Neuronal stem cell (in vitro differentiated cells): ENCODE results near the gene HELZ.

Experiments
- DNase-seq: peaks from one replicate; pipeline ENCODE4 v3.0.0-alpha.2; 2013; ENCODE audit warnings: low spot score
- H2AFZ ChIP-seq: one replicate; pipeline ENCODE4 v1.6.1; 2013; ENCODE audit warnings: mild to moderate bottlenecking, low read length, inconsistent platforms
- H2AK5ac ChIP-seq: 2 replicates; pipeline ENCODE4 v1.6.1; 2013; ENCODE audit warnings: low read depth, mild to moderate bottlenecking, inconsistent platforms, low read length, moderate library complexity, mixed read lengths
- H2BK120ac ChIP-seq: 2 replicates; pipeline ENCODE4 v1.6.1; 2013; ENCODE audit warnings: low read depth, mild to moderate bottlenecking, inconsistent platforms, low read length, moderate library complexity, mixed read lengths
- H2BK12ac ChIP-seq: one replicate; pipeline ENCODE4 v1.6.1; 2013; ENCODE audit warnings: low read length, inconsistent platforms
- H2BK15ac ChIP-seq: 2 replicates; pipeline ENCODE4 v1.6.1; 2013; ENCODE audit warnings: mild to moderate bottlenecking, low read length, inconsistent platforms, mixed read lengths
- H2BK5ac ChIP-seq: one replicate; pipeline ENCODE4 v1.6.1; 2013; ENCODE audit warnings: inconsistent platforms, mild to moderate bottlenecking, low read length, moderate library complexity
- H3K14ac ChIP-seq: one replicate; pipeline ENCODE4 v1.6.1; 2013; ENCODE audit warnings: low read length, inconsistent platforms
- H3K18ac ChIP-seq: 2 replicates; pipeline ENCODE4 v1.6.1; 2013; ENCODE audit warnings: low read length, inconsistent platforms
- H3K23ac ChIP-seq: 2 replicates; pipeline ENCODE4 v1.6.1; 2013; ENCODE audit warnings: low read depth, mild to moderate bottlenecking, mixed read lengths, low read length, inconsistent platforms; ENCODE audit not compliant: poor library complexity
- H3K27ac ChIP-seq: replicated peaks from 3 replicates; pipeline ENCODE4 v1.5.1; 2013; ENCODE audit warnings: low read length, inconsistent platforms
- H3K27me3 ChIP-seq, 3 experiments: 2 replicates each; pipeline ENCODE4 v1.6.1; 2013; ENCODE audit warnings: low read length in 3 of 3, mild to moderate bottlenecking in 2 of 3, inconsistent platforms in 1 of 3, low read depth in 1 of 3, mixed read lengths in 1 of 3, moderate library complexity in 1 of 3; ENCODE audit not compliant: control insufficient read depth in 3 of 3, insufficient read depth in 3 of 3
- H3K36me3 ChIP-seq, 2 donors: replicated peaks in 1 of 2; 2 replicates each; pipeline ENCODE4 v1.6.1; 2013; ENCODE audit warnings: low read length in 2 of 2; ENCODE audit not compliant: control insufficient read depth in 2 of 2, insufficient read depth in 2 of 2
- H3K4ac ChIP-seq: 2 replicates; pipeline ENCODE4 v1.6.1; 2013; ENCODE audit warnings: inconsistent platforms, mild to moderate bottlenecking, low read length, moderate library complexity
- H3K4me1 ChIP-seq, 2 donors: 1 replicate in 1 of 2; 2 replicates in 1 of 2; pipeline ENCODE4 v1.6.1; 2013; ENCODE audit warnings: low read length in 2 of 2, low read depth in 1 of 2; ENCODE audit not compliant: control insufficient read depth in 2 of 2, insufficient read depth in 1 of 2
- H3K4me2 ChIP-seq: one replicate; pipeline ENCODE4 v1.6.1; 2013; ENCODE audit warnings: mild to moderate bottlenecking, low read length, inconsistent platforms; ENCODE audit not compliant: insufficient read depth, poor library complexity, severe bottlenecking
- H3K4me3 ChIP-seq, 2 donors: 2 replicates each; pipeline ENCODE4 v1.5.1; 2013; ENCODE audit warnings: low read length in 2 of 2, mild to moderate bottlenecking in 2 of 2, inconsistent platforms in 1 of 2, moderate library complexity in 1 of 2
- H3K79me1 ChIP-seq: one replicate; pipeline ENCODE4 v1.6.1; 2013; ENCODE audit warnings: low read depth, mild to moderate bottlenecking, inconsistent platforms, low read length, moderate library complexity
- H3K9ac ChIP-seq: one replicate; pipeline ENCODE4 v1.6.1; 2013; ENCODE audit warnings: mild to moderate bottlenecking, low read depth, low read length, inconsistent platforms; ENCODE audit not compliant: poor library complexity
- H3K9me3 ChIP-seq, 2 donors: replicated peaks in 1 of 2; 2 replicates each; pipeline versions ENCODE3 to v1.6.1; 2013; ENCODE audit warnings: low read length in 2 of 2, mild to moderate bottlenecking in 2 of 2, inconsistent platforms in 1 of 2, low read depth in 1 of 2, mixed read lengths in 1 of 2, moderate library complexity in 1 of 2; ENCODE audit not compliant: control insufficient read depth in 2 of 2, insufficient read depth in 1 of 2
- H4K8ac ChIP-seq: one replicate; pipeline ENCODE4 v1.6.1; 2013; ENCODE audit warnings: low read depth, mild to moderate bottlenecking, inconsistent platforms, low read length, moderate library complexity
- H4K91ac ChIP-seq: one replicate; pipeline ENCODE4 v1.6.1; 2013; ENCODE audit warnings: low read length, low read depth, mild to moderate bottlenecking, inconsistent platforms; ENCODE audit not compliant: poor library complexity
- WGBS, 2 donors: extraction: QIAGEN DNeasy Blood & Tissue Kit; methylation state at CpG; one replicate each; pipeline ENCODE4 v1.1.7; 2013; ENCODE audit warnings: missing lambda C conversion rate in 2 of 2, mixed read lengths in 1 of 2; ENCODE audit not compliant: insufficient read length in 2 of 2, insufficient replicate concordance in 1 of 2; ENCODE audit errors: extremely low coverage in 2 of 2; 5-methylcytosine and 5-hydroxymethylcytosine counted together

HELZ gene

GRCh38 chr17:67139784-67140665 is 105.0 kb downstream of the HELZ start:
- no CpG with 5 or more reads among the region's 10 CpGs for WGBS, 2 donors
- Histone ChIP-seq H2AFZ (no peak overlapping the region), H3K23ac (no peak overlapping the region), H3K9ac (no peak overlapping the region), H2BK15ac (no peak overlapping the region), H3K36me3 (peaks cover 0 to 76% of the 10 kb centered on the region in 2 donors), H4K8ac (no peak overlapping the region), H3K14ac (no peak overlapping the region), H3K4me1 (no peaks in the 10 kb centered on the region), H2BK12ac (no peak overlapping the region), H3K4me2 (no peak overlapping the region), H3K4ac (no peak overlapping the region), H2BK120ac (no peak overlapping the region), H3K27ac (no peak overlapping the region), H3K9me3 (peaks cover 0 to 11% of the 10 kb centered on the region in 2 donors), H3K18ac (no peak overlapping the region), H4K91ac (no peak overlapping the region), H3K79me1 (no peaks in the 10 kb centered on the region), H2AK5ac (no peak overlapping the region), H3K27me3 (no peaks in the 10 kb centered on the region), H3K4me3 (no peak overlapping the region), H2BK5ac (no peak overlapping the region)
- DNase-seq, result no peak

DNA sequence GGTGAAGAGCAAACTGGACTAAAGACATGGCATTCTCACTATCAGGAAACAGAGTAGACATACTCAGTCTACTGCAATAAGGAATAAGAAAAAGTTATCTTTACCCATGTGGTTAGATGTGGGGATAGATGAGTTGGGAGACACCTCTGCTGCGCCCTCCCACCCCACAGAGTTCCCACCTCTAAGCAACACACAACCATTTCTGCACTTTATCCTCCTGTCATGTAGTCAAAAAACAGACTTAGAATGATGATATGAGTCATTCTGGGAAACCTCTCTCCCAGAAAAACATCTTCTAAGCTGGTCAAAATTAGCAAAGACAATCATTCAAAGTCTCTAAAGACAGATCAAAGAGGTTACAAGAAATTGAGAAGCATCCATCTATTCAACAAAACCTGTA is 105.7 kb downstream of the HELZ start:
- H3K36me3 ChIP-seq, result peaks cover 0 to 69% of the 10 kb centered on the region in 2 donors

DNA sequence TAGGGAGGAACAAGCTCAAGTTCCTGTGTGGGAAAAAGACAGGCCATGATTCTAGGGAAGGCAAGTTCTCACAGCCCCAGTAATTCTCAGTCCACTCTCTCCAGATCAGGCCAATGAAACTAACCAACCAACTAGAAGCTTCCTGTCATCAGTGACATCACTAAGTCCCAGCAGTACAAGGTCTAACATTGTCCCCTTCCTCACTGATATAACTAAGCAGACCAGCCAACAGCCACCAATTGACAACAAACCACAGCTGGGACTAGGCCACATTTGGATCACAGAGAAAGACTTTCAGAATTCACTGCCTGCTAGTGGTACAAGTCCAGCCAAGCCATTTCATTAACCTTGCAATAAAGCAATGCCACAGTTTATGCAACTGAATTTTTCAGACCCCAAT is 106.6 kb downstream of the HELZ start:
- no peak overlapping the region for H3K23ac ChIP-seq
- no peak overlapping the region for H3K18ac ChIP-seq
- H3K9ac ChIP-seq, result no peak overlapping the region
- no peak overlapping the region for H3K27ac ChIP-seq
- no peaks in the 10 kb centered on the region for H3K79me1 ChIP-seq
- H3K9me3 ChIP-seq, result peaks cover 0 to 10% of the 10 kb centered on the region in 2 donors
- no peak overlapping the region for H2AK5ac ChIP-seq
- H2AFZ ChIP-seq, result no peak overlapping the region
- no peak overlapping the region for H4K8ac ChIP-seq
- H3K4me3 ChIP-seq, result no peak overlapping the region
- H3K4ac ChIP-seq, result no peak overlapping the region
- no peak for DNase-seq
- H2BK12ac ChIP-seq, result no peak overlapping the region
- no peak overlapping the region for H3K4me2 ChIP-seq
- H3K36me3 ChIP-seq, result peaks cover 0 to 65% of the 10 kb centered on the region in 2 donors
- H3K27me3 ChIP-seq, result no peaks in the 10 kb centered on the region
- H2BK120ac ChIP-seq, result no peak overlapping the region
- H4K91ac ChIP-seq, result no peak overlapping the region
- H2BK5ac ChIP-seq, result no peak overlapping the region
- no peak overlapping the region for H2BK15ac ChIP-seq
- no peak overlapping the region for H3K14ac ChIP-seq
- H3K4me1 ChIP-seq, result no peaks in the 10 kb centered on the region

More for the DNA sequence above, 105.7 kb downstream of the HELZ start:
- Histone ChIP-seq H2BK5ac (no peak overlapping the region), H2BK15ac (no peak overlapping the region), H3K9ac (no peak overlapping the region), H3K4me2 (no peak overlapping the region), H3K4ac (no peak overlapping the region), H4K91ac (no peak overlapping the region), H3K79me1 (no peaks in the 10 kb centered on the region), H3K9me3 (peaks cover 0 to 11% of the 10 kb centered on the region in 2 donors), H4K8ac (no peak overlapping the region), H3K4me1 (no peaks in the 10 kb centered on the region), H3K4me3 (no peak overlapping the region), H2AK5ac (no peak overlapping the region), H3K14ac (no peak overlapping the region), H3K27ac (no peak overlapping the region), H2AFZ (no peak overlapping the region), H3K27me3 (no peaks in the 10 kb centered on the region), H2BK120ac (no peak overlapping the region), H2BK12ac (no peak overlapping the region), H3K23ac (no peak overlapping the region), H3K18ac (no peak overlapping the region)
- DNase-seq, result no peak
- no CpG with 5 or more reads among the region's 1 CpG for WGBS, 2 donors

DNA sequence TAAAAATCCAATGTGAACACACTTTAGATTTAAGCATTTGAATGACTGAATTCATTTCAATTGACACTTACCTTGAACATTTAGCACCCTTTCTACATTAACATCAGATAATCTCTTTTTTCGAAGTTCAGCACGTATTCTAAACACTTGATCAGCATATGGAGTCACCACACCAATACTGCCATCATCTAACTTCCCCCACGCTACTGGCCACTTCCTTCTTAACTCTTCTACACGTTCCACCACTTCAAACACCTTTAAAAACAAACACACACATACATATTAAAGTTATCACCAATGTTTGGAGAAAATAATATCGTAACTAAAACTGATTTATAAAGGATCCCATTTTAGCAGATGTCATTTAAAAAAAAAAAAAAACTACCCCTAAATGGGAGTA is 107.1 kb downstream of the HELZ start:
- H3K4me1 ChIP-seq, result no peaks in the 10 kb centered on the region
- H3K18ac ChIP-seq, result no peak overlapping the region
- no peak overlapping the region for H2BK12ac ChIP-seq
- no peak overlapping the region for H2BK5ac ChIP-seq
- H3K36me3 ChIP-seq, result peaks cover 0 to 59% of the 10 kb centered on the region in 2 donors
- H3K14ac ChIP-seq, result no peak overlapping the region
- H3K27me3 ChIP-seq, result no peaks in the 10 kb centered on the region
- no peak overlapping the region for H2BK120ac ChIP-seq
- no peak overlapping the region for H3K4me2 ChIP-seq
- no peak overlapping the region for H2AK5ac ChIP-seq
- H3K27ac ChIP-seq, result no peak overlapping the region
- H3K9ac ChIP-seq, result no peak overlapping the region
- H3K79me1 ChIP-seq, result no peaks in the 10 kb centered on the region
- H3K23ac ChIP-seq, result no peak overlapping the region
- no peak overlapping the region for H2BK15ac ChIP-seq
- no peak overlapping the region for H2AFZ ChIP-seq
- WGBS, 2 donors, result 100% methylated on average over 2 of the region's 5 CpGs; no CpG with 5 or more reads in 1 of the 2 donors
- DNase-seq, result no peak
- peaks cover 0 to 5% of the 10 kb centered on the region in 2 donors for H3K9me3 ChIP-seq
- no peak overlapping the region for H3K4ac ChIP-seq
- H4K91ac ChIP-seq, result no peak overlapping the region
- H4K8ac ChIP-seq, result no peak overlapping the region
- no peak overlapping the region for H3K4me3 ChIP-seq
